OCI-LY1 (cell line): ENCODE data around the gene TIGD1.

Source experiments
- H2AFZ ChIP-seq: fragments of 200-600 bp; sonication (generic), shearing (Covaris generic); 2 replicates; pipeline ENCODE4 v1.6.0; 2014; ENCODE audit warnings: antibody characterized with exemption, mild to moderate bottlenecking, low read length
- H3F3A ChIP-seq: fragments of 200-600 bp; sonication (generic), shearing (Covaris generic); 2 replicates; pipeline ENCODE4 v1.6.0; 2014; ENCODE audit warnings: mild to moderate bottlenecking, antibody characterized with exemption, low read length, moderate library complexity; ENCODE audit not compliant: insufficient read depth
- H3K27ac ChIP-seq: fragments of 200-600 bp; sonication (generic); 2 replicates; pipeline ENCODE4 v1.5.1; 2014; ENCODE audit warnings: low read length, mixed run types, mild to moderate bottlenecking, low read depth; ENCODE audit not compliant: poor library complexity, severe bottlenecking
- H3K27me3 ChIP-seq: fragments of 200-600 bp; sonication (generic); 2 replicates; pipeline ENCODE4 v1.6.0; 2014; ENCODE audit warnings: antibody characterized with exemption, mild to moderate bottlenecking, low read length, moderate library complexity; ENCODE audit not compliant: insufficient read depth
- H3K36me3 ChIP-seq: fragments of 200-600 bp; sonication (generic); 2 replicates; pipeline ENCODE4 v1.6.1; 2014; ENCODE audit warnings: mild to moderate bottlenecking, antibody characterized with exemption, low read length, moderate library complexity, mixed read lengths; ENCODE audit not compliant: insufficient read depth
- H3K4me1 ChIP-seq: fragments of 200-600 bp; sonication (generic); 2 replicates; pipeline ENCODE4 v1.5.1; 2014; ENCODE audit warnings: mild to moderate bottlenecking, low read length, moderate library complexity; ENCODE audit not compliant: insufficient read depth, severe bottlenecking
- H3K4me2 ChIP-seq: fragments of 200-600 bp; sonication (generic), shearing (Covaris generic); 2 replicates; pipeline ENCODE4 v1.6.1; 2014; ENCODE audit warnings: low read length
- H3K4me3 ChIP-seq: fragments of 200-600 bp; sonication (generic); 2 replicates; pipeline ENCODE4 v1.5.1; 2014; ENCODE audit warnings: low read length, low read depth, mild to moderate bottlenecking, mixed read lengths; ENCODE audit not compliant: poor library complexity, severe bottlenecking
- H3K79me2 ChIP-seq: fragments of 200-600 bp; shearing (Covaris generic); 2 replicates; pipeline ENCODE4 v1.6.1; 2016; ENCODE audit warnings: mixed run types, low read length, mixed read lengths; ENCODE audit not compliant: insufficient read depth
- H3K9ac ChIP-seq: fragments of 200-600 bp; sonication (generic), shearing (Covaris generic); 2 replicates; pipeline ENCODE4 v1.6.1; 2014; ENCODE audit warnings: mild to moderate bottlenecking, low read length, mixed read lengths
- H3K9me2 ChIP-seq: fragments of 200-600 bp; sonication (generic), shearing (Covaris generic); 2 replicates; pipeline ENCODE4 v1.6.1; 2014; ENCODE audit warnings: low read depth, mild to moderate bottlenecking, low read length, mixed read lengths
- H3K9me3 ChIP-seq: fragments of 200-600 bp; shearing (Covaris generic); 2 replicates; pipeline ENCODE4 v1.6.1; 2014; ENCODE audit warnings: low read length, mixed read lengths
- H4K20me1 ChIP-seq: fragments of 200-600 bp; sonication (generic), shearing (Covaris generic); 2 replicates; pipeline ENCODE4 v1.6.0; 2016; ENCODE audit warnings: mild to moderate bottlenecking, low read length; ENCODE audit not compliant: insufficient read depth
- EZH2 ChIP-seq: fragments of 200-600 bp; sonication (generic), shearing (Covaris generic); IDR thresholded peaks from 2 replicates; pipeline ENCODE4 v1.8.0; 2017; ENCODE audit warnings: borderline replicate concordance, mixed run types, mild to moderate bottlenecking, antibody characterized with exemption, low read length, moderate library complexity, mixed read lengths
- TF ChIP-seq, protein P1 (sequence below): fragments of 200-600 bp; sonication (generic), shearing (Covaris generic); IDR thresholded peaks from 2 replicates; pipeline ENCODE4 v1.5.1; 2017; ENCODE audit warnings: mild to moderate bottlenecking, antibody characterized with exemption, low read length, moderate library complexity, mixed read lengths

TIGD1 gene

DNA sequence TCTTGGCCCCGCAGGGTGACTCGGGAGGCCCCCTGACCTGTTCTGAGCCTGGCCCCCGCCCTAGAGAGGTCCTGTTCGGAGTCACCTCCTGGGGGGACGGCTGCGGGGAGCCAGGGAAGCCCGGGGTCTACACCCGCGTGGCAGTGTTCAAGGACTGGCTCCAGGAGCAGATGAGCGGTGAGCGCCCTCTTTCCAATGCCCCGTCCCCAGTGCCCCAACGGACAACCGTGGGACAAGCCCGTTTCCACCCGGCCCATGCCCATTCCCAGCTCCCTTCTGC, 27.0 kb downstream of the TIGD1 start:
- H3K9me2 ChIP-seq, result no peaks in the 10 kb centered on the region
- H2AFZ ChIP-seq, result no peak overlapping the region
- no peaks in the 10 kb centered on the region for H3K79me2 ChIP-seq
- no peaks in the 10 kb centered on the region for H4K20me1 ChIP-seq
- H3K27ac ChIP-seq, result no peak overlapping the region
- H3F3A ChIP-seq, result no peaks in the 10 kb centered on the region
- H3K36me3 ChIP-seq, result no peaks in the 10 kb centered on the region
- no peak overlapping the region for H3K9ac ChIP-seq
- no peaks in the 10 kb centered on the region for H3K4me1 ChIP-seq
- H3K27me3 ChIP-seq, result peaks cover 3% of the 10 kb centered on the region; the same call in 1 of the 2 replicates
- H3K9me3 ChIP-seq, result no peaks in the 10 kb centered on the region
- H3K4me3 ChIP-seq, result no peak overlapping the region
- TF ChIP-seq, protein P1, sequence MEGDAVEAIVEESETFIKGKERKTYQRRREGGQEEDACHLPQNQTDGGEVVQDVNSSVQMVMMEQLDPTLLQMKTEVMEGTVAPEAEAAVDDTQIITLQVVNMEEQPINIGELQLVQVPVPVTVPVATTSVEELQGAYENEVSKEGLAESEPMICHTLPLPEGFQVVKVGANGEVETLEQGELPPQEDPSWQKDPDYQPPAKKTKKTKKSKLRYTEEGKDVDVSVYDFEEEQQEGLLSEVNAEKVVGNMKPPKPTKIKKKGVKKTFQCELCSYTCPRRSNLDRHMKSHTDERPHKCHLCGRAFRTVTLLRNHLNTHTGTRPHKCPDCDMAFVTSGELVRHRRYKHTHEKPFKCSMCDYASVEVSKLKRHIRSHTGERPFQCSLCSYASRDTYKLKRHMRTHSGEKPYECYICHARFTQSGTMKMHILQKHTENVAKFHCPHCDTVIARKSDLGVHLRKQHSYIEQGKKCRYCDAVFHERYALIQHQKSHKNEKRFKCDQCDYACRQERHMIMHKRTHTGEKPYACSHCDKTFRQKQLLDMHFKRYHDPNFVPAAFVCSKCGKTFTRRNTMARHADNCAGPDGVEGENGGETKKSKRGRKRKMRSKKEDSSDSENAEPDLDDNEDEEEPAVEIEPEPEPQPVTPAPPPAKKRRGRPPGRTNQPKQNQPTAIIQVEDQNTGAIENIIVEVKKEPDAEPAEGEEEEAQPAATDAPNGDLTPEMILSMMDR, result no peak
- TF ChIP-seq EZH2, result no peak
- H3K4me2 ChIP-seq, result no peak overlapping the region

DNA sequence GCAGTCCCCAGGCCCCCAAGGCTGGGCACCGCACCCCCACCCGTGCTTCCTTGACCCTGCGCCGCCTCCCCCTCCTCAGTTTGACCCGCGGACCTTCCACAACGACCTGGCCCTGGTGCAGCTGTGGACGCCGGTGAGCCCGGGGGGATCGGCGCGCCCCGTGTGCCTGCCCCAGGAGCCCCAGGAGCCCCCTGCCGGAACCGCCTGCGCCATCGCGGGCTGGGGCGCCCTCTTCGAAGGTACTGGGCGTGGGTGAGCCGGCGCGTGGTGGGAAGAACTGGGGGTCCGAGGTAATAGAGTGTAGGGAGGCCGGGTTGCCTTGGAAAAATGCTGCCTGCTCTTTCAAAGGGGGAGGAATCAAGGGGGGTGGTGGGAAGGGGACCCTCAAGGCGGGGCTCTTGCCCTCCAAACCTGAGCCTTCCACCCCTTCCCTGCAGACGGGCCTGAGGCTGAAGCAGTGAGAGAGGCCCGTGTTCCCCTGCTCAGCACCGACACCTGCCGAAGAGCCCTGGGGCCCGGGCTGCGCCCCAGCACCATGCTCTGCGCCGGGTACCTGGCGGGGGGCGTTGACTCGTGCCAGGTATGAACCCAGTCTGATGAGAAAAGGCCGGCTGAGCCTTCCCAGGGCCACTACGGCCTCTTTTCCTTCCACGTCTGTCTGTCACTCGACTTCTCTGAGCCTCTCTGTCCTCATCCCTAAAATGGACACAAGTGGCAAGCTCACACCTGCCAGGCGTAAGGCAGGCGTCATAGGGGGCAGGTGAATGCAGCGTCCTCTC, 27.5 kb downstream of the TIGD1 start:
- Histone ChIP-seq H3K9me3 (no peaks in the 10 kb centered on the region), H3K4me3 (no peak overlapping the region), H3K4me2 (no peak overlapping the region), H4K20me1 (no peaks in the 10 kb centered on the region), H3K9me2 (no peaks in the 10 kb centered on the region), H3K4me1 (no peaks in the 10 kb centered on the region), H3K36me3 (no peaks in the 10 kb centered on the region), H3K79me2 (no peaks in the 10 kb centered on the region), H3K27me3 (peaks cover 3% of the 10 kb centered on the region; the same call in 1 of the 2 replicates), H3F3A (no peaks in the 10 kb centered on the region), H2AFZ (no peak overlapping the region), H3K27ac (no peak overlapping the region), H3K9ac (no peak overlapping the region)
- TF ChIP-seq, protein P1, result no peak
- TF ChIP-seq EZH2, result no peak

DNA sequence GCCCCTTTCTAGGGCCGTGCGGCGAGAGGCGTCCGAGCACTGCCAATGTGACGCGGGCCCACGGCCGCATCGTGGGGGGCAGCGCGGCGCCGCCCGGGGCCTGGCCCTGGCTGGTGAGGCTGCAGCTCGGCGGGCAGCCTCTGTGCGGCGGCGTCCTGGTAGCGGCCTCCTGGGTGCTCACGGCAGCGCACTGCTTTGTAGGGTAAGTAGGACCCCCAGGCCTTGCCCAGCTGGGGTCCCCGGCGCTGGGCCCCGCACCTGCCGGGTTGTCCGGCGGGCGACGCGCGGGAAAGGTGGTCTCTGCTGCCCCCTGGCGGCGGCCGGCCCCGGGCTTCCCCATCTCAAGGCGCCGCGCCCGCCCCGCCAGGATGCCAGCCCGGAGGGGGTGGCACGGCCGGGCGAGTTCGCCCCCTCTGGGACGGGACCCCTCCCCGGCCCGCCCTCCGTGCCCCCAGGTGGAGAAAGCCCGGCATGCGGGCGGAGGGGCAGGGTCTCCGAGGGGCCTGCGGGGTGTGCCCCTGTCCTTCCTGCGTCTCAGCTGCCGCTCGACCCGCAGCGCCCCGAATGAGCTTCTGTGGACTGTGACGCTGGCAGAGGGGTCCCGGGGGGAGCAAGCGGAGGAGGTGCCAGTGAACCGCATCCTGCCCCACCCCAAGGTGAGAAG, 28.3 kb downstream of the TIGD1 start:
- Histone ChIP-seq H3K4me2 (no peak overlapping the region), H3F3A (no peaks in the 10 kb centered on the region), H3K79me2 (no peaks in the 10 kb centered on the region), H3K9ac (no peak overlapping the region), H2AFZ (no peak overlapping the region), H3K4me1 (no peaks in the 10 kb centered on the region), H3K4me3 (no peak overlapping the region), H3K36me3 (no peaks in the 10 kb centered on the region), H3K9me3 (no peaks in the 10 kb centered on the region), H3K27me3 (peaks cover 3% of the 10 kb centered on the region; the same call in 1 of the 2 replicates), H3K27ac (no peak overlapping the region), H3K9me2 (no peaks in the 10 kb centered on the region), H4K20me1 (no peaks in the 10 kb centered on the region)
- TF ChIP-seq, protein P1, result peak; percentile 59
- no peak for TF ChIP-seq EZH2
